ENCODE results near the gene EHBP1.

EHBP1 gene

GRCh38 chr2:62705007-62705829 is at the start of gene EHBP1:
Gene EHBP1, plus strand, starts transcription at chr2:62705713. Its CDS starts 1,479 bp downstream, at chr2:62707192.
- peak; percentile 99 for DNase-seq (ENCODE audit: low spot score)

GRCh38 chr2:62657783-62658182 is 47.7 kb upstream of the EHBP1 start:
- no peak for DNase-seq (ENCODE audit: low spot score)

- DNase-seq (ENCODE audit: low spot score): no peak
Measured at GRCh38 chr2:62658891-62659290, 46.6 kb upstream of the EHBP1 start.

- no peak for DNase-seq (ENCODE audit: low spot score)
Measured at GRCh38 chr2:62660087-62660486, 45.4 kb upstream of the EHBP1 start.

GRCh38 chr2:62660582-62661262 is 44.8 kb upstream of the EHBP1 start:
- DNase-seq (ENCODE audit: low spot score): no peak

- DNase-seq (ENCODE audit: low spot score): no peak
Measured at GRCh38 chr2:62661263-62661635, 44.3 kb upstream of the EHBP1 start.

GRCh38 chr2:62662131-62662530 is 43.4 kb upstream of the EHBP1 start:
- DNase-seq (ENCODE audit: low spot score): no peak

GRCh38 chr2:62662554-62662953 is 43.0 kb upstream of the EHBP1 start:
- no peak for DNase-seq (ENCODE audit: low spot score)

GRCh38 chr2:62663411-62663810 is 42.1 kb upstream of the EHBP1 start:
- no peak for DNase-seq (ENCODE audit: low spot score)

- DNase-seq (ENCODE audit: low spot score): no peak
Measured at GRCh38 chr2:62663920-62664795, 41.4 kb upstream of the EHBP1 start.

GRCh38 chr2:62665446-62665845 is 40.1 kb upstream of the EHBP1 start:
- DNase-seq (ENCODE audit: low spot score): no peak

- DNase-seq (ENCODE audit: low spot score): no peak
Measured at GRCh38 chr2:62669180-62669579, 36.3 kb upstream of the EHBP1 start.

GRCh38 chr2:62672601-62673000 is 32.9 kb upstream of the EHBP1 start:
- DNase-seq (ENCODE audit: low spot score): no peak

- no peak for DNase-seq (ENCODE audit: low spot score)
Measured at GRCh38 chr2:62675062-62675461, 30.5 kb upstream of the EHBP1 start.

- no peak for DNase-seq (ENCODE audit: low spot score)
Measured at GRCh38 chr2:62685256-62685655, 20.3 kb upstream of the EHBP1 start.

- no peak for DNase-seq (ENCODE audit: low spot score)
Measured at GRCh38 chr2:62686012-62686685, 19.4 kb upstream of the EHBP1 start.

- DNase-seq (ENCODE audit: low spot score): no peak
Measured at GRCh38 chr2:62687636-62688035, 17.9 kb upstream of the EHBP1 start.

GRCh38 chr2:62688771-62689170 is 16.7 kb upstream of the EHBP1 start:
- no peak for DNase-seq (ENCODE audit: low spot score)

- no peak for DNase-seq (ENCODE audit: low spot score)
Measured at GRCh38 chr2:62691186-62691585, 14.3 kb upstream of the EHBP1 start.

- no peak for DNase-seq (ENCODE audit: low spot score)
Measured at GRCh38 chr2:62692225-62692624, 13.3 kb upstream of the EHBP1 start.

- no peak for DNase-seq (ENCODE audit: low spot score)
Measured at GRCh38 chr2:62698653-62699052, 6.9 kb upstream of the EHBP1 start.

- DNase-seq (ENCODE audit: low spot score): no peak
Measured at GRCh38 chr2:62704654-62705006, 883 bp upstream of the EHBP1 start.

Data from putamen (tissue), 1 donor.